ENCODE results near the gene TTLL9.

GRCh38 chr20:31939661-31940060 is 69.2 kb downstream of the TTLL9 start:
- TF ChIP-seq POLR2A (IDR thresholded peaks at IDR 0.05): no peak
- TF ChIP-seq CTCF (IDR thresholded peaks at IDR 0.05): no peak

All from adrenal gland (tissue), 5 donors.